ENCODE results near the gene EFNA4.

GRCh38 chr1:155042789-155043188, 20.8 kb upstream of the EFNA4 start:
- TF ChIP-seq CTCF (IDR thresholded peaks at IDR 0.05; ENCODE audit: insufficient read depth, low read depth, low read length) (no peak), EZH2 (IDR thresholded peaks at IDR 0.05; ENCODE audit: insufficient read depth, low read length) (no peak)
